Thyroid gland (tissue), 4 donors: Measurements from ENCODE around the gene CDK11A. TPM values are rescaled to one million over a fixed set of nuclear protein-coding genes. Genes with fewer than 3 reads are reported as not detected.

ENCODE experiments used
- DNase-seq, 2 donors: peaks; one replicate each; pipeline ENCODE4 v3.0.0-alpha.2; 2019
- H3K27ac ChIP-seq, 3 donors: fragments of 200-600 bp; sonication (generic); 1 replicate in 2 of 3; 2 replicates in 1 of 3; pipeline ENCODE4 v1.5.1; 2016 to 2019; ENCODE audit warnings: mild to moderate bottlenecking in 1 of 3, moderate library complexity in 1 of 3
- H3K27me3 ChIP-seq: fragments of 200-600 bp; sonication (generic); one replicate; pipeline ENCODE4 v1.5.1; 2019
- H3K36me3 ChIP-seq, 2 donors: fragments of 200-600 bp; sonication (generic); one replicate each; pipeline ENCODE4 v1.5.1; 2016 to 2019
- H3K4me1 ChIP-seq, 2 donors: fragments of 200-600 bp; sonication (generic); one replicate each; pipeline ENCODE4 v1.5.1; 2017 to 2019
- H3K4me3 ChIP-seq, 3 donors: fragments of 200-600 bp; sonication (generic); replicated peaks in 1 of 3; 1 replicate in 2 of 3; 2 replicates in 1 of 3; pipeline ENCODE4 v1.5.1; 2016; ENCODE audit warnings: mild to moderate bottlenecking in 1 of 3
- H3K9me3 ChIP-seq: fragments of 200-600 bp; sonication (generic); one replicate; pipeline ENCODE4 v1.5.1; 2017
- POLR2A ChIP-seq, 2 donors: fragments of 450-650 bp; IDR thresholded peaks; one replicate each; pipeline ENCODE4 v1.6.1; 2017; ENCODE audit warnings: antibody characterized with exemption in 2 of 2, mild to moderate bottlenecking in 2 of 2, moderate library complexity in 1 of 2
- WGBS, 2 donors: methylation state at CpG; one replicate each; pipeline ENCODE4 v1.1.5; 2017; 5-methylcytosine and 5-hydroxymethylcytosine counted together
- intact Hi-C: fragments of 100-400 bp; cut with DNase I; formaldehyde crosslinking; loops from one replicate; pipeline ENCODE4 v1.15.1; 2023
- total RNA-seq, 4 donors: library from RNA; depleted of rRNA; stranded (reverse); fragments of >200 nt; gene quantifications; one replicate each; pipeline ENCODE4 v1.2.3, GENCODE V29; 2016
- TF ChIP-seq, protein P1 (sequence below), 6 experiments: fragments of 200-600 bp in 3 of 6; fragments of 450-650 bp in 3 of 6; sonication (generic) in 3 of 6; IDR thresholded peaks; one replicate each; pipeline ENCODE4 v1.5.1; 2016 to 2019; ENCODE audit warnings: antibody characterized with exemption in 6 of 6, mild to moderate bottlenecking in 2 of 6, inconsistent platforms in 1 of 6, moderate library complexity in 1 of 6

CDK11A gene
- total RNA-seq, 4 donors from 2014 or later: 14.7 to 36.1 (median 29.5) TPM

DNA sequence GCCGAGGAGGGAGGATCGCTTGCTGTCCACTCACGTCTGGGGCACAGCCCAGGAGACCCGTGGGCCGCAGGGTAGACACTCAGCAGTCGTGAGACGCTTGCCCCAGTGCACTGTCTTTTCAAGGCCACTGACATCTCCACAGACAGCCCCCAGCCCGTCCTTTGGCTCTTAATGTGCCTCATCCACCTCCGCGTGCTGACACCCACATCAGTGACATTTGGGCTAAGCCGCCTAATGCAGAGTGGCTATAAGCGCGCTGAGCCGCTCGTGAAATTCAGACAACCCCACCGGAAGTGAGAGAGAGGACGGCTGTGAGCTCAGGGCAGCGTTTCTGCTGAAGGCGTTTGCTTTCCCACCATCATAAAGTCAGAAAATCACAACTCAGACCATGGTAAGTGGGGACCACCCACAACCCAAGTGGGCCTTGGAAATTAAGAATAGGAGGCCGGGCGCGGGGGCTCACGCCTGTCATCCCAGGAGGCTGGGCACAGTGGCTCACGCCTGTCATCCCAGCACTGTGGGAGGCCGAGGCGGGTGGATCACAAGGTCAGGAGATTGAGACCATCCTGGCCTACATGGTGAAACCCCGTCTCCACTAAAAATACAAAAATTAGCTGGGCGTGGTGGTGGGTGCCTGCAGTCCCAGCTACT is 40.0 kb downstream of the CDK11A start:
- TF ChIP-seq, protein P1, sequence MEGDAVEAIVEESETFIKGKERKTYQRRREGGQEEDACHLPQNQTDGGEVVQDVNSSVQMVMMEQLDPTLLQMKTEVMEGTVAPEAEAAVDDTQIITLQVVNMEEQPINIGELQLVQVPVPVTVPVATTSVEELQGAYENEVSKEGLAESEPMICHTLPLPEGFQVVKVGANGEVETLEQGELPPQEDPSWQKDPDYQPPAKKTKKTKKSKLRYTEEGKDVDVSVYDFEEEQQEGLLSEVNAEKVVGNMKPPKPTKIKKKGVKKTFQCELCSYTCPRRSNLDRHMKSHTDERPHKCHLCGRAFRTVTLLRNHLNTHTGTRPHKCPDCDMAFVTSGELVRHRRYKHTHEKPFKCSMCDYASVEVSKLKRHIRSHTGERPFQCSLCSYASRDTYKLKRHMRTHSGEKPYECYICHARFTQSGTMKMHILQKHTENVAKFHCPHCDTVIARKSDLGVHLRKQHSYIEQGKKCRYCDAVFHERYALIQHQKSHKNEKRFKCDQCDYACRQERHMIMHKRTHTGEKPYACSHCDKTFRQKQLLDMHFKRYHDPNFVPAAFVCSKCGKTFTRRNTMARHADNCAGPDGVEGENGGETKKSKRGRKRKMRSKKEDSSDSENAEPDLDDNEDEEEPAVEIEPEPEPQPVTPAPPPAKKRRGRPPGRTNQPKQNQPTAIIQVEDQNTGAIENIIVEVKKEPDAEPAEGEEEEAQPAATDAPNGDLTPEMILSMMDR (IDR thresholded peaks at IDR 0.05): no peak
- no peak for TF ChIP-seq POLR2A (IDR thresholded peaks at IDR 0.05)
- no peaks in the 10 kb centered on the region for H3K9me3 ChIP-seq
- intact Hi-C loops: no loop called here
- H3K27ac ChIP-seq: no peak overlapping the region
- H3K4me3 ChIP-seq: no peak overlapping the region
- no peaks in the 10 kb centered on the region for H3K27me3 ChIP-seq
- H3K4me1 ChIP-seq: peaks cover 17 to 19% of the 10 kb centered on the region in 2 donors
- no peak for DNase-seq
- WGBS, 2 donors: 90 to 91% methylated on average over 23 to 28 of the region's 28 CpGs
- no peaks in the 10 kb centered on the region for H3K36me3 ChIP-seq

DNA sequence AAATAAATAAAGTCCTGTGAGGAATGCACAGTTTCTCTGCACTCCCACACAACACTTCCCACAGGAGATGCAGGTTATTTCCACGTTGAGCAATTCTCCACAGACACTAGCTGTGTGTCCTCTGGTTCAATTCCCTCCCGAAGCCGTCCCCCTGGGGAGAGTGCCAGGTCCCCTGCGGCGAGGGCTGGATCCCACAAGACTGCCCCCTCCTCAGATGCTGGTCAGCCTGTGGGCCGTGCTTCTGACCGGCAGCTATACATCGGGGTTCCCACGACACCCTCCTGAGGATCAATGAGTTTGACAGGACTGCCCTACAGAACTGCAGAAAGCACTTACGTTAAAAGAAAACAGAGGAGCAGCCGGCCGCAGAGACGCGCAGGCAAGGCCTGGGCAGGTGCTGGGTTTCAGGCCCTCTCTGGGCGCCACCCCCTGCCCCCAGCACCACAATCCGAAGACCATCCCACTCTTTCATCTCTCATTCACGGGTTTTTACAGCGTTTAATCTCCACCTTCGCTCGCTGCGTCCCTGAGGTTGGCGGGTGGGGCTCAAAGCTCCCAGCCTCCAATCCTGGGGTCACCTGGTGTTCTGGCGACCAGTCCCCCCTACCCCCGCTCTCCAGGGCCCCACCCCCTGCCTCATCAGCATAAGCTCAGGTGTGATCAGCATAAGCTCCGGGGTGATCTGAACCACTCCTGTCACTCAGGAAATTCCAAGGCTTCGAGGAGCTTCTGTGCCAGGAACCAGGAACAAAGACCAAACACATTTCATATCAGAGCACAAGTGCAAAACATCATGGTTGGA is 40.9 kb downstream of the CDK11A start:
- no peak overlapping the region for H3K4me3 ChIP-seq
- H3K36me3 ChIP-seq: no peaks in the 10 kb centered on the region
- intact Hi-C loops: no loop called here
- H3K27ac ChIP-seq: no peak overlapping the region
- DNase-seq: no peak
- H3K4me1 ChIP-seq: peaks cover 23 to 27% of the 10 kb centered on the region in 2 donors
- WGBS, 2 donors: 69 to 76% methylated on average over 26 of the region's 26 CpGs
- H3K9me3 ChIP-seq: no peaks in the 10 kb centered on the region
- TF ChIP-seq POLR2A (IDR thresholded peaks at IDR 0.05): no peak
- TF ChIP-seq, protein P1 (IDR thresholded peaks at IDR 0.05): no peak
- H3K27me3 ChIP-seq: no peaks in the 10 kb centered on the region

DNA sequence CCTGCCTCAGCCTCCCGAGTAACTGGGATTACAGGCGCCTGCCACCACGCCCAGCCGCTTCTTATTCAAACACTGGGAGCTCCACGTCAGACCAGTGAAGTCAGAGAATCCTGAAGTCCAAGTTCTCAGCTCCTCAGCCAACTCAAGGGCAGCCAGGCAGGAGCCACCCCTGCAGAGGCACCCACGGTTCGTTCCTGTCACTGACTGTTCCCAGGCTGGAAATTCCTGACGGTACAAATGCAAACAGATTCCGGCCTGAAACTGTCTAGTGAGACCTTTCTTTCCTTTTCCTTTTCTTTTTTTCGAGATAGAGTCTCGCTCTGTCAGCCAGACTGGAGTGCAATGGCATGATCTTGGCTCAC is 43.3 kb downstream of the CDK11A start:
- H3K27ac ChIP-seq: peak overlapping the region; percentile 16 to 73 (median 57)
- no peaks in the 10 kb centered on the region for H3K9me3 ChIP-seq
- no peaks in the 10 kb centered on the region for H3K27me3 ChIP-seq
- TF ChIP-seq, protein P1 (IDR thresholded peaks at IDR 0.05): no peak
- peak in 1 of 2 donors; percentile 26 for TF ChIP-seq POLR2A (IDR thresholded peaks at IDR 0.05)
- peak; percentile 73 to 80 for DNase-seq
- peaks cover 22 to 30% of the 10 kb centered on the region in 2 donors for H3K4me1 ChIP-seq
- no peaks in the 10 kb centered on the region for H3K36me3 ChIP-seq
- WGBS, 2 donors: 44 to 50% methylated on average over 11 of the region's 11 CpGs
- intact Hi-C loops: no loop called here
- no peak overlapping the region for H3K4me3 ChIP-seq

DNA sequence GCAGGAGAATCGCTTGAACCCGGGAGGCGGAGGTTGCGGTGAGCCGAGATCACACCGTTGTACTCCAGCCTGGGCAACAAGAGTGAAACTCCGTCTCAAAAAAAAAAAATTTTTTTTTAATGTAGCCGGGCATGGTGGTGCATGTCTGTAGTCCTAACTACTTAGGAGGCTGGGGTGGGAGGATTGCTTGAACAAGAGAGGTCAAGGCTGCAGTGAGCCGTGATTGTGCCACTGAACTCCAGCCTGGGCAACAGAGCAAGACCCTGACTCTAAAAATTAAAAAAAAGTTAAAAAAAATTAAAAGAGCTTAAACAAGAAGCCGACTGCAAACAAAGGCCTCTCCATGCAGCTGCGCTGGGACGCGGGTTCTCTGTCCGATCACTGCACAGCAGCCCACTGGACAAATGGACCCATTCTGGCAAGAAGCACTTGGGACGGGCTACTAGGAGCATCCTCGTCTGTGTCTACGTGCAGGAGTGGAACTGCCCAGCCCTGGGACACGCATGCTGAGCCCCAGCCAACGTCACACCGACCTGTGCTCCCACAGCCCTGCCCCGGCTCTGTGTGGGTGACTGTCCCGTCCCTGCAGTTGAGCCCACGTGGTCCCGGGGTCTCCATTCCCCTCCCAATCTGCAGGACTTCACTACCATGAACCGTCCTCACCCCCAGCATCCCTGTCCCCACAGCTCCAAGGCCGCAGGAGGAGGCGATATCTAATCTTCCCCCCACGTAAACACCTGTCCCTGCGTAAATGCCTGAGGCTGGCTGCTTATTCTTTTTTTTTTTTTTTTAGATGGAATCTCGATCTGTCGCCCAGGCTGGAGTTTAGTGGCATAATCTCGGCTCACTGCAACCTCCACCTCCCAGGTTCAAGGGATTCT is 43.9 kb downstream of the CDK11A start:
- intact Hi-C loops: no loop called here
- TF ChIP-seq POLR2A (IDR thresholded peaks at IDR 0.05): no peak
- TF ChIP-seq, protein P1 (IDR thresholded peaks at IDR 0.05): no peak
- H3K36me3 ChIP-seq: no peaks in the 10 kb centered on the region
- DNase-seq: no peak
- WGBS, 2 donors: 91 to 92% methylated on average over 32 of the region's 32 CpGs
- H3K27ac ChIP-seq: peak overlapping the region; percentile 16 to 73 (median 57)
- H3K4me1 ChIP-seq: peaks cover 22 to 30% of the 10 kb centered on the region in 2 donors
- H3K4me3 ChIP-seq: no peak overlapping the region
- H3K9me3 ChIP-seq: no peaks in the 10 kb centered on the region
- no peaks in the 10 kb centered on the region for H3K27me3 ChIP-seq
